Keratinocyte (primary cell): Measurements from ENCODE around the gene NSG2.

Experiments
- EZH2 ChIP-seq: IDR thresholded peaks from one replicate; pipeline ENCODE4 v1.6.1; 2012; ENCODE audit warnings: inconsistent platforms, mild to moderate bottlenecking, low read length, moderate library complexity
- TF ChIP-seq, protein P1 (sequence below), 3 experiments: IDR thresholded peaks in 1 of 3; conservative IDR thresholded peaks in 1 of 3; optimal IDR thresholded peaks in 1 of 3; 2 replicates in 2 of 3; 3 replicates in 1 of 3; pipeline versions ENCODE3 to v1.5.1; 2011; ENCODE audit warnings: low read length in 3 of 3, mild to moderate bottlenecking in 3 of 3, moderate library complexity in 2 of 3, control low read depth in 1 of 3, inconsistent platforms in 1 of 3; ENCODE audit not compliant: insufficient read depth in 2 of 3; ENCODE audit errors: extremely low read depth in 1 of 3

DNA sequence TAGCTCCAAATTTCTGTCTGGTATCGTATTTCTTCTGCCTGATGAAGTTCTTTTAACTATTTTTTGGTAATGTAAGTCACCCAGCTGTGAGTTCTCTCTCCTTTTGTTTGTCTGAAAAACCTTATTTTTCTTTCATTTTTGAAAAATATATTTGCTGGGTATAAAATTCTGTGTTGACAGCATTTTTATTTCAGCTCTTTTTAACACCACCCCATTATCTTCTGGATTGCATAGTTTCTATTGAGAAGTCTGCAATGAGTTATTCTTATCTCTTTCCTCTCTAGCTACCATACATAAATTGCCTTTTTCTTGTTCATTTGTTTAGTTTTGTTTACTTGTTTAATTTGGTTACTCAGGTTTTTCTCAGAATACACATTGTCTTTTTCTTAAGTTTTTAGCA, 109.1 kb downstream of the NSG2 start:
- TF ChIP-seq, protein P1, sequence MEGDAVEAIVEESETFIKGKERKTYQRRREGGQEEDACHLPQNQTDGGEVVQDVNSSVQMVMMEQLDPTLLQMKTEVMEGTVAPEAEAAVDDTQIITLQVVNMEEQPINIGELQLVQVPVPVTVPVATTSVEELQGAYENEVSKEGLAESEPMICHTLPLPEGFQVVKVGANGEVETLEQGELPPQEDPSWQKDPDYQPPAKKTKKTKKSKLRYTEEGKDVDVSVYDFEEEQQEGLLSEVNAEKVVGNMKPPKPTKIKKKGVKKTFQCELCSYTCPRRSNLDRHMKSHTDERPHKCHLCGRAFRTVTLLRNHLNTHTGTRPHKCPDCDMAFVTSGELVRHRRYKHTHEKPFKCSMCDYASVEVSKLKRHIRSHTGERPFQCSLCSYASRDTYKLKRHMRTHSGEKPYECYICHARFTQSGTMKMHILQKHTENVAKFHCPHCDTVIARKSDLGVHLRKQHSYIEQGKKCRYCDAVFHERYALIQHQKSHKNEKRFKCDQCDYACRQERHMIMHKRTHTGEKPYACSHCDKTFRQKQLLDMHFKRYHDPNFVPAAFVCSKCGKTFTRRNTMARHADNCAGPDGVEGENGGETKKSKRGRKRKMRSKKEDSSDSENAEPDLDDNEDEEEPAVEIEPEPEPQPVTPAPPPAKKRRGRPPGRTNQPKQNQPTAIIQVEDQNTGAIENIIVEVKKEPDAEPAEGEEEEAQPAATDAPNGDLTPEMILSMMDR (optimal IDR thresholded peaks at IDR 0.05 in 1 of 3, IDR thresholded peaks at IDR 0.05 in 1 of 3, conservative IDR thresholded peaks at IDR 0.05 in 1 of 3; ENCODE audit: extremely low read depth in 1 of 3, insufficient read depth in 2 of 3, low read length in 3 of 3), result no peak
- TF ChIP-seq EZH2, result no peak
